ELF-1 (cell line): ENCODE measurements around the gene MAP3K12.
"Not testable (repeated sequence)": the region's sequence is repeated elsewhere in the genome, so short reads cannot be mapped to it uniquely, and the experiment has no call there.

Source experiments
- DNase-seq: peaks from one replicate; pipeline ENCODE4 v3.0.0-alpha.2; 2016; ENCODE audit warnings: low read depth, low spot score

MAP3K12 gene

GRCh38 chr12:53499266-53500141 is at the start of gene MAP3K12:
TSS of gene MAP3K12 (minus strand) at chr12:53499458. CDS start at chr12:53487391, 12,067 bp downstream.
- DNase-seq = peak; percentile 39

DNA sequence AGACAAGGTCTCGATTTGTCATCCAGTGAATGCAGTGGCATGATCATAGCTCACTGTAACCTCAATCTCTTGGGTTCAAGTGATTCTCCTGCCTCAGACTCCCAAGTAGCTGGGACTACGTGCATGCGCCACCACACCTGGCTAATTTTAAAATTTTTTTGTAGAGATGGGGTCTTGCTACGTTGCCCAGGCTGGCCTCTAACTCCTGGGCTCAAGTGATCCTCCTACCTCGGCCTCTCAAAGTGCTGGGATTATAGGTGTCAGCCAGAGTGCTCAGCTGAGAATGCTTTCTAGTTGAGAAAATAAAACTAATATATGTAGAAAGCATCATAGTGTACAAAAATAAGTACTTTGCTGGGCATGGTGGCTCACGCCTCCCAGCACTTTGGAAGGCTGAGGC is 49.1 kb upstream of the MAP3K12 start:
- not testable (repeated sequence) for DNase-seq

GRCh38 chr12:53543539-53543938 is 44.3 kb upstream of the MAP3K12 start:
- DNase-seq = peak; percentile 63

DNA sequence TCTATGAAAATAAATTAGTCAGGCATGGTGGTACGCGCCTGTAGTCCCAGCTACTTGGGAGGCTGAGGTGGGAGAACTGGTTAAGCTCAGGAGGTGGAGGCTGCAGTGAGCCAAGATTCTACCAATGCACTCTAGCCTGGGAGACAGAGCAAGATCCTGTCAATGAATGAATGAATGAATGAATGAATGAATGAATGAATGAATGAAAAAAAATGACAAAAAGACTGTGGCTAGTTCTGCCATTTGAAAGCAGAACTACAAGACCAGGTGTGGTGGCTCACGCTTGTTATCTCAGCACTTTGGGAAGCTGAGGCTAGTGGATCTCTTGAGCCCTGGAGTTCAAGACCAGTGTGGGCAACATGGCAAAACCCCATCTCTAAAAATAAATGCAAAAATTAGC is 40.3 kb upstream of the MAP3K12 start:
- no peak for DNase-seq

DNA sequence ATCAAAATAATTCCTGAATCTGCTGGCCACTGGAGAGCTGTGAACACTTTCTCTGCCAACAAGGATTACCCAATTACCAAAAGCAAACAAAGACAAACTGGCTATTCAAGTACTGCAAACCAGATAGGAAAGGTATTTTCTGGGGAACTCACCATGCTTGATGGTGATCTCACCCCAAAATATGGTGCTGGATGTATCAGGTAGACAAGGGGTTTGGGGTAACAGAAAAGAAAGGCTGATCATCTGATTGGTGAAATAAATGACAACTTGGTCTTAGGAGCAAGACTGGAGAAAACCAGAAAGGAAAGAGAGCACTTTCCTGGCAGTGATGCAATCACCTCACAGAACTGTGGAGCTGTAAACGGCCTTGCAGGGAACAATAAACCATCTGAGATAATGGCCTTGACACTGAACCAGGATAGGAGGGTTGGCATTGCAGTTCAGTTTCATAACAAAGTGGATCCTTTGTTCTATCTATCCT is 39.0 kb upstream of the MAP3K12 start:
- peak; percentile 4 for DNase-seq

DNA sequence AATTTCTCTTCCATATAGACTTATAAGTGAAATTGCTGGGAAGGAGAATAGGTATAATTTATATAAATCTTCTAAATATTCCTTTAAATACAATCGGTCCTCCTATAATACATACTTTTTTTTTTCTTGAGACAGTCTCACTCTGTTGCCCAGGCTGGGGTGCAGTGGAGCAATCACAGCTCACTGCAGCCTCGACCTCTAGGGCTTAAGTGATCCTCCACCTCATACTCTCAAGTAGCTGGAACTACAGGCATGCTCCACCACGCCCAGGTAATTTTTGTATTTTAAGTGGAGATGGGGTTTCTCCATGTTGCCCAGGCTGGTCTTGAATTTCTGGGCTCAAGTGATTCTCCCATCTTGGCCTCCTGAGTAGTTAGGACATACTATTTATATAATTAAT is 37.7 kb upstream of the MAP3K12 start:
- no peak for DNase-seq

- DNase-seq = no peak
Observed at GRCh38 chr12:53533471-53533870, 34.2 kb upstream of the MAP3K12 start.

GRCh38 chr12:53532524-53533445 is 33.5 kb upstream of the MAP3K12 start:
- no peak for DNase-seq

DNA sequence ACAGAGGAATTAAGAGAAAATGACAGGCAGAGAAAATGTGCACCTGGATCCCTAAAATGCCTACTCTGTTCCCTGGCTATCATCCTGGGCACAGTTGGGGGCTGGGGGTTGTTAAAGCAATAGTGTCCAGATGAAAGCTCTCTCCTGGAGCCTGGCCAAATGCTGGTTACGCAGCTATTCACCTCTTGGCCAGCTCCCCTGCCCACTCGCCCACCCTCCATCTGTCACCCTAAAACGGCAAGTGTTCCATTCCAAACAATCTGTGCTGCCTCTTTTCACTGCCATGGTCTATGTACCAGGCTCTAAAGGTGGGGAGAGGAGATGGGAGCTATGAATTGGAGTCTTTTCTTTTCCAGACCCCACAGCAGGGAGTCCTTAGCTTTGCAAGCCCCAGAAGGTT is 32.8 kb upstream of the MAP3K12 start:
- no peak for DNase-seq

- DNase-seq = no peak
Observed at GRCh38 chr12:53530920-53531319, 31.7 kb upstream of the MAP3K12 start.

- DNase-seq = no peak
Observed at GRCh38 chr12:53530061-53530460, 30.8 kb upstream of the MAP3K12 start.

- DNase-seq = no peak
Observed at GRCh38 chr12:53524476-53524875, 25.2 kb upstream of the MAP3K12 start.

- no peak for DNase-seq
Observed at GRCh38 chr12:53523131-53523530, 23.9 kb upstream of the MAP3K12 start.

DNA sequence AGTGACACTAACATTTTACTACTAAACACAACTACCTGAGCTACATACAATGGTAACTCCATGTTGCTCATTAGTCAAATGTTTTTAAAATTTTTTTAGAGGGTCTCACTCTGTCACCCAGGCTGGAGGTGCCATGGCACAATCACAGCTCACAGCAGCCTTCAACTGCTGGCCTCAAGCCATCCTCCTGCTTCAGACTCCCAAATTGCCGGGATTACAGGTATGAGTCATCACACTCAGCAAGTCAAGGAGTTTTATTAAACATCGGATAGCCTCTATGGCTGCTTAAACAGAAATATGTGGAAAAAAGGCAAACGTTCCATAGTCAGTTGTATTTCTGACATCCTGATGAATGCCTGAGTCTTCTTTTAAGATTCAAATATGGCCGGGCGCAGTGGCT is 19.1 kb upstream of the MAP3K12 start:
- DNase-seq = no peak

DNA sequence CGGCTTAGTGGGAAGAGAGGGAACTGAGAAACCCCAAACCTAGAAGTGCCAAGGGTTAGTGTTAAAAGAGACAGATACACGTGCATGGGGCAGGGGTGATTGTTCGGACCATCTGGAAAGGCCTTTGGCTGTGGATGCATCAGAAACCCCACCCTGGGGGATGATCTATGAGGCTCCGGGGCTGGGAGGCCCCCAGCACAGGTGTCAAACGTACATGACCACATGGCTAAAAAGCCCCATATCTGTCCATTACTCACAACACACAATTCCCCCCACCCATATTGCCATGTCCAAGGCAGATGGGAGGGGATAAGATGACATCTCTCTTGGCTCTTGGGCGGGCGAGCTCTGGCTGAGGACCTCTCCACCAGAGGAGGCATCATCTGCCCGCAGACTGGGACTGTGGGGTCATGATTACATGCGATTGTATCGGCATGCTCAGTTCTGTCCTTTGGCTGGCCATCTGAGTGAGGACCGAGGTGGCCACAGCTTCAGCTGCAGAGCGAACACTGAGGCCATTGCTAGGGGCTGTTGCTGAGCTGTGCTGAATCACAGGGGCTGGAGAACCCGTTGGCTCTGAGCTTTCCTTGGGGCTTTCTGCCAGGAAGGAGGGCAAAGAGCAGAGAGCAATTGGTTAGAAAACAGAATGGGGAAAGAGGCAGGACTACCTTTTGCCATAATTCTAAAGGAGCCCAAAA is 17.6 kb upstream of the MAP3K12 start:
- DNase-seq = no peak

DNA sequence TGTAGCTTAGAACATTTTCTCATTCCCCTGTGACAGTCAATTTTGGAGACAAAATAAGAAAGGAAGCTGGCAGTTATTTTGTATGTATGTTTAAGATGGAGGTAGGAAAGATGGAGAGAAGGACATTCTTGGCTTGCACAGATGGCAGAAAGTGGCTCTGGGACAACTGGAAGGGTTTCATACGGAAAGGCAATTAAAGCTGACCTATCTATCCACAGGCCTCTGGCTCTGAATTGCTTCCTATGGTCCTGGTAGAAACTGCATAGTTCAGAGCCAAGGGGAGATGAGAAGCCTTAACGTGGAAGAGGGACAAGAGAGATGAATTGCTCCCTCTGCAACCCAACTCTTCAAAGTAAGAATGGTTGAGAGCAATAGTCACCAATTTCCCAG is 16.0 kb upstream of the MAP3K12 start:
- DNase-seq = no peak

DNA sequence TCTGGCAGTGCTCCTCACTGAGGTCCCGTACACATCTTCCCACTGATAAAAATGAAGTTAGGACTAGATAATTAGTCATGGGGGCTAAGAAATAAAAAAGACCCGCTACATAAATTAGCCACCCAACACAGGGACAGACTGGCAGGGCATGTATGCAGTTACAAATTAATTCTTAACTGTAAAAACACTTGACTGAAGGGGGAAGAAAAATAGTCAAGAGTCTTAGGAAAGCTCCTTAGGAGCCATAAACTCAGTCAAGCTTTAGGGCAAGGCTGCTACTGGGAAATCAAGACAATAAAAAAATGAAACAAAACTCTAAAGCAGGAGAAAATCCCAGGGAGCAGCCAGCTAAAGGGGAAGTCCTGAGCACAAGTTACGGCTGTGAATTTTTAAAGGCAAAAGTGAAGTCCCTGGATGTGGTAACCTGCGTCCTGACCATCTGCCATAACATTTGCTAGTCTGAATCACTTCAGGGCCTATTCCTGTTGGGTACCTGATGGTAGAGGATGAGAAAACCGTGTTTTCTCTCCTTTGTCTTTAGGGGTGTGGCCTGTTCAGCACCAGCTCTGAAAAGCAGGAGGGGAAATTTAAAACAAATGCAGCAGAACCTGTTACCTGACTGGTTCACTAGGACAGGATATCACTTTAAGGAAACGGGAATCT is 15.5 kb upstream of the MAP3K12 start:
- no peak for DNase-seq

- DNase-seq = no peak
Observed at GRCh38 chr12:53513712-53514410, 14.6 kb upstream of the MAP3K12 start.

- no peak for DNase-seq
Observed at GRCh38 chr12:53510181-53510812, 11.0 kb upstream of the MAP3K12 start.

DNA sequence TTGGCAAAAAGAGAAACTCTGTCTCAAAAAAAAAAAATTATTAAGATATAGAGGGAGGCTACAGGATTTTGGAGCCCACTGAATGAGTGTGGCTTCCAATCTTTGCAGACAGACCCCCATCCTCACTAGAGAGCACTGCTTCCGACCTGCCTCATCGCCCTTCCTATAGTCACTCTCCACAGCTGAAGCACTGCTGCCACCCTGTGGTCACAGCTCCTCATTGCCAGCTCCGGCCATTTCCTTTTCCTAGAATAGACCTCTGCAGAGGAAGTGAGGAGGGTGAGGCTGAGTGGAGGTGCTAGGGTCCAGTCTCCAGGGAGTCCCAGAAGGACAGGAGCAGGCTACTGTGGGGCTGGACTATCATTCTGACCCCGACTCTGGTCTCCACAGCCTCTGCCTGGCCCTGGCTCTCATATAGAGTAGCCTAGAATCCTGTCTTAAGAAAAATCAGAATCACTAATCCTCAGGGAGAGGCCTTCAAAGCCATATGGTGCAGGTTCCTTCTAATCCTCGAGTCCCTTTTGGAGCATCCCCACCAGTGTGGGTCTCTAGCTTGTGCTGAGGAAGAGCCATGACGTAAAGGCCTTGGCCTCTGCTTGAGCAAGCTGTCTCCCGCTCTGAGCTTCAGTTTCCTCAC is 9.4 kb upstream of the MAP3K12 start:
- peak; percentile 95 for DNase-seq
